Vagina (tissue), 2 donors: ENCODE results near the gene CAMK2N2.

ENCODE experiments used
- CTCF ChIP-seq, 3 experiments: fragments of 450-650 bp in 2 of 3; fragments of 200-600 bp in 1 of 3; sonication (generic) in 1 of 3; IDR thresholded peaks; one replicate each; pipeline ENCODE4 v1.5.1; 2017 to 2019; ENCODE audit warnings: antibody characterized with exemption in 3 of 3, mild to moderate bottlenecking in 2 of 3, moderate library complexity in 2 of 3
- POLR2A ChIP-seq, 2 donors: fragments of 450-650 bp; IDR thresholded peaks; one replicate each; pipeline ENCODE4 v1.6.1; 2017; ENCODE audit warnings: antibody characterized with exemption in 2 of 2, mild to moderate bottlenecking in 2 of 2, moderate library complexity in 2 of 2
- POLR2AphosphoS5 ChIP-seq, 2 donors: sonication (generic); formaldehyde crosslinking; IDR thresholded peaks; one replicate each; pipeline ENCODE4 v1.9.0; 2017; ENCODE audit warnings: antibody characterized with exemption in 2 of 2, mild to moderate bottlenecking in 2 of 2, low read depth in 1 of 2; ENCODE audit not compliant: insufficient read depth in 1 of 2

- TF ChIP-seq CTCF (IDR thresholded peaks at IDR 0.05) (no peak), POLR2AphosphoS5 (IDR thresholded peaks at IDR 0.05; ENCODE audit: insufficient read depth in 1 of 2, low read depth in 1 of 2) (no peak), POLR2A (IDR thresholded peaks at IDR 0.05) (no peak)
These were observed 20.3 kb downstream of the CAMK2N2 start for GRCh38 chr3:184241141-184241446.
